Heart right ventricle (tissue), 16 donors: Measurements from ENCODE around the gene DENND4B. TPM values are rescaled to one million over a fixed set of nuclear protein-coding genes. Genes with fewer than 3 reads are reported as not detected.

Experiments
- ATAC-seq, 8 donors: fragments of 200-7000 bp; cut with Tn5 transposase; one replicate each; pipeline ENCODE4 v1.9.1; 2020; ENCODE audit warnings: mild to moderate bottlenecking in 8 of 8, moderate library complexity in 8 of 8, moderate number of reproducible peaks in 1 of 8
- DNase-seq, 2 donors: peaks; one replicate each; pipeline ENCODE4 v3.0.0-alpha.2; 2020
- H3K27ac ChIP-seq, 10 donors: fragments of 200-600 bp; sonication (generic) in 2 of 10; one replicate each; pipeline versions ENCODE4 v1.5.0 to v1.8.0; 2020 to 2022; ENCODE audit warnings: mild to moderate bottlenecking in 3 of 10
- H3K27me3 ChIP-seq, 7 donors: fragments of 200-600 bp; one replicate each; pipeline ENCODE4 v1.8.0; 2021 to 2022; ENCODE audit warnings: mild to moderate bottlenecking in 2 of 7
- H3K36me3 ChIP-seq, 9 donors: fragments of 200-600 bp; sonication (generic) in 1 of 9; one replicate each; pipeline versions ENCODE4 v1.5.0 to v1.8.0; 2020 to 2022; ENCODE audit warnings: mild to moderate bottlenecking in 2 of 9
- H3K4me1 ChIP-seq, 9 donors: fragments of 200-600 bp; sonication (generic) in 1 of 9; one replicate each; pipeline versions ENCODE4 v1.5.0 to v1.8.0; 2020 to 2022; ENCODE audit warnings: mild to moderate bottlenecking in 4 of 9
- H3K4me3 ChIP-seq, 10 donors: fragments of 200-600 bp; sonication (generic) in 2 of 10; one replicate each; pipeline versions ENCODE4 v1.5.0 to v1.8.0; 2020 to 2022; ENCODE audit warnings: mild to moderate bottlenecking in 7 of 10, moderate library complexity in 2 of 10
- H3K9me3 ChIP-seq, 11 donors: fragments of 200-600 bp in 10 of 11; sonication (generic) in 2 of 11; one replicate each; pipeline versions ENCODE4 v1.5.0 to v1.8.0; 2013 to 2022; ENCODE audit warnings: mild to moderate bottlenecking in 2 of 11, control low read depth in 1 of 11, moderate library complexity in 1 of 11
- CTCF ChIP-seq, 9 donors: fragments of 200-600 bp; sonication (generic) in 2 of 9; IDR thresholded peaks; one replicate each; pipeline versions ENCODE4 v1.5.0 to v1.8.0; 2021 to 2022; ENCODE audit warnings: antibody characterized with exemption in 9 of 9, mild to moderate bottlenecking in 5 of 9, moderate library complexity in 1 of 9
- WGBS, 2 donors: extraction: QIAGEN DNeasy Blood & Tissue Kit; methylation state at CpG; one replicate each; pipeline ENCODE4 v1.1.7; 2013; ENCODE audit warnings: inconsistent platforms in 1 of 2; 5-methylcytosine and 5-hydroxymethylcytosine counted together
- intact Hi-C, 10 donors: fragments of 100-400 bp; cut with DNase I; formaldehyde crosslinking; loops; one replicate each; pipeline versions ENCODE4 v1.11.1 to v1.14.2; 2022
- polyA plus RNA-seq, 2 donors: library from polyadenylated mRNA; stranded (reverse); fragments of 200-250 nt; gene quantifications; one replicate each; pipeline ENCODE4 v1.2.3, GENCODE V29; 2013
- total RNA-seq, 10 donors: library from RNA; stranded (reverse); fragmentation: NEBNext Ultra II Directional in 3 of 10; extraction: Animal tissue kit (Norgen Biotek cat#: 25700) in 3 of 10; gene quantifications; one replicate each; pipeline versions ENCODE4 v1.2.1 to v1.2.4, GENCODE V29; 2021 to 2023
- donor health status: Arrhythmogenic right ventricular cardiomyopathy.
- donor health status: ischemic (EF 13 %, LVEDD 7.1; RV severe dilation, severe dysfunction).
- donor health status: healthy with polysubstance abuse.
- donor health status: DM: no; HTN: yes; CAD: no.
- donor health status: DM: no; HTN: no; CAD: no.
- donor health status: ischemic (EF 25% LVEDD 6.9; RV normal size, moderate dysfunction).
- donor health status: ischemic (EF 25% LVEDD 5.7; RV mildly dilated, moderate dysfunction).
- donor health status: healthy.
- donor health status: DM: yes; HTN: yes; CAD: no.
- donor health status: Ischemic cardiomyopathy.
- donor health status: ischemic (EF 35%, LVEDD 5.7; RV mildly dilated, moderate dysfunction).
- donor health status: nonischemic (EF 11% LVEDD 7.7; RV severe dilation, severe dysfunction).
- donor health status: DM: yes; HTN: yes; CAD: no.
- donor health status: PGD.
- donor health status: ischemic (EF 29% LVEDD 5.4; RV normal size, mild dysfunction).
- donor health status: nonischemic (EF 23%, LVEDD 6.1; RV moderate dilation, normal function).

The DENND4B gene
- total and polyA plus RNA-seq, 12 donors, result 23.7 to 68.2 (median 39.0) TPM

- TF ChIP-seq CTCF (IDR thresholded peaks at IDR 0.05), result no peak
- ATAC-seq, result no peak
- H3K9me3 ChIP-seq, result no peaks in the 10 kb centered on the region
- H3K27me3 ChIP-seq, result no peaks in the 10 kb centered on the region
- DNase-seq, result no peak
- WGBS, 2 donors, result 7 to 10% methylated on average over 9 of the region's 9 CpGs
- H3K36me3 ChIP-seq, result peaks cover 0 to 49% (median 20%) of the 10 kb centered on the region in 9 donors
- intact Hi-C loops, result loop anchor here in 3 of 10 donors (5.0 to 10.0 kb wide), 5 partner anchors 186 to 284 kb away; partner anchors contain the start of gene HAX1 (in 2 of the 3)
- H3K27ac ChIP-seq, result peak overlapping the region; percentile 84 to 98 (median 92)
- peaks cover 4 to 55% (median 39%) of the 10 kb centered on the region in 9 donors for H3K4me1 ChIP-seq
- peak overlapping the region; percentile 67 to 90 (median 81) for H3K4me3 ChIP-seq
Observed at GRCh38 chr1:153991151-153991630, 44.7 kb upstream of the DENND4B start.

GRCh38 chr1:153990468-153991150 lies 44.1 kb upstream of the DENND4B start, which contains the start of gene RPS27:
RPS27 (plus strand) TSS chr1:153990762; CDS start chr1:153990797, 35 bp downstream.
- Histone ChIP-seq H3K4me3 (peak within 1 kb of the TSS; percentile 67 to 90 (median 81)), H3K4me1 (peaks cover 4 to 59% (median 39%) of the 10 kb centered on the region in 9 donors), H3K27me3 (no peaks in the 10 kb centered on the region), H3K9me3 (no peaks in the 10 kb centered on the region), H3K36me3 (peaks cover 0 to 44% (median 20%) of the 10 kb centered on the region in 9 donors), H3K27ac (peak within 1 kb of the TSS; percentile 84 to 98 (median 92))
- peak; percentile 81 to 91 (median 86) for ATAC-seq
- peak in 1 of 9 donors; percentile 12 for TF ChIP-seq CTCF (IDR thresholded peaks at IDR 0.05)
- intact Hi-C loops, result loop anchor here in 3 of 10 donors (5.0 to 10.0 kb wide), 5 partner anchors 187 to 284 kb away; partner anchors contain the start of gene HAX1 (in 2 of the 3)
- DNase-seq, result peak; percentile 74 to 97
- WGBS, 2 donors, result 0 to 1% methylated on average over 36 of the region's 36 CpGs

GRCh38 chr1:153987621-153988020 lies 41.1 kb upstream of the DENND4B start:
- intact Hi-C loops, result loop anchor here (2.0 to 10.0 kb wide), 8 partner anchors 190 to 480 kb away; partner anchors contain the start of genes NPR1 (in 8 of the 10) and ILF2 (in 3 of the 10)
- H3K4me3 ChIP-seq, result no peak overlapping the region
- no peaks in the 10 kb centered on the region for H3K9me3 ChIP-seq
- WGBS, 2 donors, result 92% methylated on average over 7 to 8 of the region's 8 CpGs
- H3K27me3 ChIP-seq, result no peaks in the 10 kb centered on the region
- TF ChIP-seq CTCF (IDR thresholded peaks at IDR 0.05), result no peak
- DNase-seq (no peak), ATAC-seq (no peak)
- peak overlapping the region in 1 of 10 donors; percentile 89 for H3K27ac ChIP-seq
- peaks cover 12 to 58% (median 41%) of the 10 kb centered on the region in 9 donors for H3K4me1 ChIP-seq
- H3K36me3 ChIP-seq, result peaks cover 0 to 28% (median 3%) of the 10 kb centered on the region in 9 donors

GRCh38 chr1:153985941-153986761 lies 39.6 kb upstream of the DENND4B start, which contains the start of gene RAB13:
RAB13 (minus strand) TSS chr1:153986339; CDS start chr1:153986236, 103 bp downstream.
- peaks cover 8 to 46% (median 26%) of the 10 kb centered on the region in 9 donors for H3K4me1 ChIP-seq
- peak within 1 kb of the TSS; percentile 53 to 74 (median 68) for H3K4me3 ChIP-seq
- intact Hi-C loops, result loop anchor here (1.0 to 10.0 kb wide), 10 partner anchors 189 to 479 kb away; partner anchors contain the start of genes NPR1 (in 9 of the 10) and ILF2 (in 3 of the 10)
- no peaks in the 10 kb centered on the region for H3K9me3 ChIP-seq
- WGBS, 2 donors, result 1% methylated on average over 25 to 32 of the region's 32 CpGs
- no peak for TF ChIP-seq CTCF (IDR thresholded peaks at IDR 0.05)
- H3K27me3 ChIP-seq, result no peaks in the 10 kb centered on the region
- DNase-seq (peak; percentile 87 to 88), ATAC-seq (peak; percentile 82 to 90 (median 86))
- H3K27ac ChIP-seq, result peak within 1 kb of the TSS; percentile 38 to 91 (median 88)
- H3K36me3 ChIP-seq, result peaks cover 0 to 26% (median 0%) of the 10 kb centered on the region in 9 donors
